GM10847 (cell line): ENCODE measurements around the gene DIP2C.

Source experiments
- POLR2A ChIP-seq: IDR thresholded peaks from 2 replicates; pipeline ENCODE4 v1.6.1; 2011; ENCODE audit not compliant: insufficient read length; ENCODE audit errors: extremely low read depth

The DIP2C gene

DNA sequence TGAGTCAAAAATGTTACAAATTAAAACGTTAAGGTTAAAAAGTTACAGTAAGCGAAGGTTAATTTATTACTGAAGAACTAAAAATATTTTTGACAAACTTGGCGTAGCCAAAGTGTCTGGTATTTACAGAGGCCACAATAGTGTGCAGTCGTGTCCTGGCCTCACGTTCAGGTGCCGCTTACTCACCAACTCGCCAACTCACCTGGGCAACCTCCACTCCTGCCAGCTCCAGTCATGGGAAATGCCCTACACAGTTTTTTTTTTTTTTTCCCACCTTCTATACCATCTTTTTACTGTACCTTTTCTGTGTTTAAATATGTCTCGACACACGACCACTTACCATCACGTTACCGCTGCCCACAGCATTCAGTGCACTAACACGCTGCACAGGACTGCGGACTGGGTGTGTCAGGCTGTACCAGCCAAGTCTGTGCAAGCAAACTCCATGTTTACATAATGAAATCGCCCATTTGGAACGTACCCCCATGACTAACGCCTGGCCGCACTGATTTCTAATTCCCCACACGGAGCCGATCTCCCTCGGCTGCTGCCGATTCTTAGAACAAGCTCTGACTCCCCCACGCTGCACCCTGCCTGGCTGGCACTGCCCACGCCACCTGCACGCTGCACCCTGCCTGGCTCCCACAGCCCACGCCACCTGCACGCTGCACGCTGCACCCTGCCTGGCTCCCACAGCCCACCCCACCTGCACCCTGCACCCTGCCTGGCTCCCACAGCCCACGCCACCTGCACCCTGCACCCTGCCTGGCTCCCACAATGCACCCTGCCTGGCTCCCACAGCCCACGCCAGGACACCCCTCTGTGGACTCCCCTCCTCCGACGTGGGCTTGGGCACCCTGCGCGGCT lies 351.1 kb downstream of the DIP2C start:
- no peak for TF ChIP-seq POLR2A

DNA sequence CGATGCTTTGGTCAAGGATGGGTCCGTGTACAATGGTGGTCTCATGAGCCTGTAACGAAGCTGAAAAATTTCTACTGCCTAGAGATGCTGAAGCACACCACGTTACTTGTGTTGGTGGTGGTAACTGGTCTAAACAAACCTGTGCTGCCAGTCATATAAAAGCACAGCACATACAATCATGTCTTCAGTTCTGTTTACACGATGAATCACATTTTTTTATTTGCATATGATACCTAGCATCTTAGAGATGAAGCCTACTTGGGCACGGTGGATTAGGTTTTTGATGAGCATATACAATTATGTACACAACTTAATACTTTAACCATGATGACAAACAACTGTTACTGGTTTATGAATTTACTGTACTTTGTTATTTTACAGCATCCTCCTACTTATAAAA lies 353.2 kb downstream of the DIP2C start:
- no peak for TF ChIP-seq POLR2A

DNA sequence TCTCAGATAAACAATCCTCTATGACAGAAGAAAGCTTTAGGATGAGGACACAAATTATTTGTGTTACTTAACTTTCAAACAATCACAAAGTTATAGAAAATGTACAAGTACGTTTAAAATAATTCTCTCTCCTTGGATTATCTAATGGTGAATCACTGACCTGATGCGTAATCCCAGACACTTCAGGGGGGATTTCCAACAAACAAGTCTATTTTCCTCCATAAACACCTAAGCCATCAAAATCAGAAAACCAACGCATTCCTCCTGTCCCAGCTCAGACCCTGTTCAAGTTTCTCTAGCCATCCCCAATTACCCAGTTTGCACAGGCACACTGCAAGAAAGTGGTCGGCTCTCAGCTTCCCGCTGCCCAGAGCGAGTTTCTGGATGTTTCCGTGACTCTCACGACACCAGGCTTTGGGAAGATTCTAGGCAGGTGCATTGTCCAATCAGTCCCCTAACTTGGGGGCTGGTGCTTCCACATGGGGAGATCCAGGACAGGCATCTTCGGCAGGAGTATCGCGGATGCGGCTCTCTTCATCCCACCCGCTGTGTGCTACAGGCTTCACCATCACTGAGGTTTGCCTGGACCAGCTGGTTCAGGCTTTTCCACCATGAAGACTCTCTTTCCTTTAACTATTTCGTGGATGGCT lies 354.2 kb downstream of the DIP2C start:
- no peak for TF ChIP-seq POLR2A

GRCh38 chr10:331186-331585 lies 358.3 kb downstream of the DIP2C start:
- no peak for TF ChIP-seq POLR2A

DNA sequence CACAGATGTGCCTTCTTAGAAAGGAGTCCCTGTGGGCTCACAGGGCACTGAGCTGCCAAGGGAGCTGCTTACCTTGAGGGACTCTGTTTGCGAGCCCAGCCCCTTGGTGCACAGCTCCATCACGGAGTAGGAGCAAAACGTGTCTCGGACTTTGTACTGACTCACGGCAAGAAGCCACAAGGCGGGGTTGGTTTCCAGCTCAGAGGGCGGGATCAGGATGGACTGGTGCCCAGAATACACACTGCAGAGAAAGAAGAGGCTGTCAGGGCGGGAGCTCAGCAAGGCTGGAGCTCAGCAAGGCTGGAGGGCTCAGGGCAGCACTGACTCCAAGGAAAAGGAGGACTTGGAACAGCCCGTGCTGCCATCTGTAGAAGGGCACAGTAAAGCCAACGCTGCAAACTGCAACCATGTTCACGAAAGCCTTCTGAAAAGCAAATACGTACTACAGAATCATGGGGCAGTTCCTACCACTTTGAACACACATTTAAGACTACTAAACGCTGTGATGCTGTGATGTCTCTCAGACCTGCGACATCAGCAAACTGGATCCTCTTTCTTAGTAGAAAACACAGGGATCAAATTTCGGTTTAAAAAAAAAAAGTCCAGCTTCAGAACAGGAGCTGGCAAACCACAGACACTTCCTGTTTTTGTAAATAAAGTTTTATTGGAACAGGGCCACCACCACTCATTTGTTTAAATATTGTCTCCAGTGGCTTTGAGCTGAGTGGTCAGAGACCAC lies 359.9 kb downstream of the DIP2C start:
- TF ChIP-seq POLR2A = no peak

DNA sequence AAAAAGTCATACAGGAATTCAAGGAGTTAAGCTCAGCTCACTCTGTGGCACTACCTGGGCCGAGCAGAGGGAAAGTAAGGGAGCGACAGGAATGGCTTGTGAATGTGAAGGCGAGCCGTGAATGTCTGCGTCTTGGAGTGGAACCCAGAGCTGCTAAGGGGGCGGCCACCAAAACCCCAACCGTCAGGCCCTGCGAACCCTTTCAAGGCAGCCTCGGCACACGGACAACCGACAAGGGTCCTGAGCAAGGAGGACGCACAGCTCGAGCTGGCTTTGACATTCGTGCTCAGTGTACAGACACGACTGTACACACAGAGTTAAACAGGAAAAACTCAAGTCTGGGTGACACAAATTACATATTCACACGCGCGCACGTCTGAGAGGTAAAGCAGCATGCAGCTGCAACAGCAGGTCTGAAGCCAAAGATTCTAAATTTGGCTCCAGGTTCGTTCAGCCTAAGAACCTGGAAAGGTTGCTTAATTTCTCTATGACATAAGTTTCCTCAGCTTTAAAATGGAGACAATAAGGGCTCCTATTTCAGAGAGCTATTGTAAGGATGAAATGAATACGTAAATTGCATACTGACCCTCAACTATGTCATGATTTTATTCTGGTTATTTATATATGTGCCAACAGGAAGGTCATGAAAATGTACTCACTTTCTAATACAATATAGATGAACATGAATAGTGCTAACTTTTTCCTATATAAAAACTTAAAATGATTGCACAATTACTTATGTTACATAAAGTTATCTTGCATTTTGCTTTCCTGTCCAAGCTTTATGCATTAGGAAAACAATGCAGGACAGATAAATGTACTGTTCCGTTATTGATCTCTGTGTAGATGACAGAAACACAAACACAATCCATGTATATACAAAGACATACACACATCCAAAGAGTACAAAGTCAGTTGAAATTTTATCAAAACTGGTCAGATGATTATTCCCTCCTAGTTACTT lies 361.3 kb downstream of the DIP2C start:
- TF ChIP-seq POLR2A = no peak

- no peak for TF ChIP-seq POLR2A
Measured at GRCh38 chr10:326894-327635, 362.4 kb downstream of the DIP2C start.

DNA sequence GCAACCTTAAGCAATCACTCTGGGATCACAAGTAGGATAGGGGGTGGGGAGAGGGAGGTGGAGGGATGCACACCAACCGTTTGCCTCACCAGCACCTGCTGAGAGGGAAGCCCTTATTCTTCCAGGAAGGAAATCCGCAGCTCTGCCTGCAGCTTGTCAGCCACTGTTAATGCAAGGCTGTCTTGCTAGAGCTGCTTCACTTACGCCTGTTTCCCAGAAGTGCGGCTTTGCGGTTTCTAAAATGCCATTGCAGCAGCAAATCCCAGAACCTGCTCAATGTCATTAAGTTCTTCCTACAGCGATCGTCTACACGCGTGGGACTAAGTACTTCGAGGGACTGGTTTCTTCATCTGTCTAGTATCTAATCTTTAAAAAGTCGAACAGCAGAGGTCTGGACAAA lies 363.1 kb downstream of the DIP2C start:
- TF ChIP-seq POLR2A = no peak

DNA sequence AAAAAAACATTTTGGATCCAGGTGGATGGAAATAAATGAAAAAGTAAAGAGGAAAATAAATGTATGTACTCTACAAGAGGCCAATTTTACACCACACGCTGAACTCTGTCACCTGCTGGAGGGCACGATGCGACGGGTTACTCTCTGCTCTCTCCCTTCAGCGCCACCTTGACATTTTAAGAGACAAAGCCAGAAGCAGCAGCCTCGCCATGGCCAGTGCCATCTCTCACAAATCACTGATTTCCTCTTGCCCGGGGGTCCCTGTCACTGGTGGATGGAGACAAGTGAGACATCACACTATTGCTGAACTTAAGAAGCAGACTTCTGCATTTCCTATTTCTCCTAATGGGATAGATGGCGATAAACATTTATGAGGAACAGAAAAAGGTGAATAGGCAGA lies 364.2 kb downstream of the DIP2C start:
- no peak for TF ChIP-seq POLR2A

DNA sequence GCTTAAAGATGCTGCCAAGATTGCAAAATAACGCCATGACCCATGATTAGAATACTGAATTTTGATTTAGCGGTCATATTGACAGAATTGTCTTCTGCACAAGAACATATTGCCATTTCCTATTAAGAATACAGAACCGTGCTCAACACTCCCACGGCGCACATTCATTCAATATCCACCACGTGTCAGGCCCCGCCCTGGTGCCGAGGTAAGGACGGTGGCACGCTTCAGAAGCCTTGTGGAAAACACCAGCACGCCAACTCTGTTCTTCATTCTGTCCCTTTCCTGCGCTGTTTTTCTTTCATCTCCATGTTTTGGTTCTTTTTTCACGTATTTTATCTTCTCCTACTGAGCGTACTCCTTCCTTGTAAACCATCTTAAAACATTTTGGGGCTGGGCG lies 364.9 kb downstream of the DIP2C start:
- no peak for TF ChIP-seq POLR2A

- no peak for TF ChIP-seq POLR2A
Measured at GRCh38 chr10:323651-324293, 365.7 kb downstream of the DIP2C start.

DNA sequence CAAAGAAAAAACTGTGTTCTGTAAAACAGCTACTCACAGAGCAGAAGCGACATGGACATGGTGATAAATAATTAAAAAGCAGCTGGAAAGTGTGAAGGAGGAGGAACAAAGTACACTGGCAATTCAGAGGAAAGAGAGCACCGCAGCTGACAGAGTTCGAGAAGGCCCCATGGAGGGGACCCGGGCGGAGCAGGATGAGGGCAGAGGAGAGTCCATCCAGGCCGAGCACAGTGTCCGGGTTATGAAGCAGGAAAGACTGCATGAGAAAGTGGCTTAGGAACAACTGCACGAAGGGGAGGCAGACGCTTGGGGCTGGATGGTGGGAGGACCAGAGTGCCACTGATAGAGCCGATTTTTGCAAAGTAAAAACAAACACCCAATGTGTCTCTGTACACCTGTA lies 368.7 kb downstream of the DIP2C start:
- no peak for TF ChIP-seq POLR2A

DNA sequence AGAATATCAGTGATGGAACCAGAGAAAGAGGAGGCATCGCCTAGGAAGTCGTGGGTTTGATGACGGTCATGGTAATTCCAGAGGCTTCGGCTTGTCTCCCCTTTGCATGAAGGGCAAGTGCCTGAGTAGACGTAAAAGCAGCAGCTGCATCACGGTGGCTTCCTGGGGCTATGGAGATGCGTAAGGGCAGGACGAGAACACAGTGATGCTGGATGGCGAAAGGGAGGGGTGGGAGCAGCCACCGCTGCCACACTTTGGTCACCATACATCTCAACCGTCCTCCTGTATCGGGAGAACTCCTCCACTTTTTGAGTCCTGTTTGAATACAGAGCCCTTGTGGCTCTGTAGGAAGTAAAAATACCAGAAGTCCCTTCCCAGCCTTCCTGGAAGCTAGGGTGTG lies 371.5 kb downstream of the DIP2C start:
- TF ChIP-seq POLR2A = no peak
